Activated CD4-positive, alpha-beta T cell treated with anti-CD3 and anti-CD28 coated beads, Interleukin-10, Interleukin-2, amounts not matched to agents 100 ng/mL and 50 ng/mL, durations not matched to agents 16 hours and 8 hours (primary cell): ENCODE results near the gene EREG.

ENCODE experiments used
- DNase-seq: peaks from one replicate; pipeline ENCODE4 v3.0.0-alpha.2; 2020

The EREG gene

DNA sequence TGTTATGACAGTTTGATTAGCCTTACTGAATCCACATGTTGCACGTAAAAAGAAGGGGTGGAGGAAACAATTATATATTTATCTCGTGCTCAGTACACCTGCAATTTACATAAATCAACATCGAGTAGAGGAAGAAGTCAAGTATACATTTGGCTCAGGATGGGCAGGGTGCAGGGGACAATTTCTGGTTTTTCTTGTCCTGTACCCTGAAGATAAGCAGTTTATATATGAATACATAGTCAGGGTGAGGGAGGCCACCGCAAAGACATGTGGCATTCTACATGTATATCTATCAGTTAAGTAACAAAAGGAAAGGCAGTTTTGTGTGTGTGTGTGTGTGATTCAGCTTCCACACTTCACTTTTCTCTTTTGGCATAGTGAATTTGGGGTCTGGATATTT is 11.1 kb upstream of the EREG start:
- no peak for DNase-seq

DNA sequence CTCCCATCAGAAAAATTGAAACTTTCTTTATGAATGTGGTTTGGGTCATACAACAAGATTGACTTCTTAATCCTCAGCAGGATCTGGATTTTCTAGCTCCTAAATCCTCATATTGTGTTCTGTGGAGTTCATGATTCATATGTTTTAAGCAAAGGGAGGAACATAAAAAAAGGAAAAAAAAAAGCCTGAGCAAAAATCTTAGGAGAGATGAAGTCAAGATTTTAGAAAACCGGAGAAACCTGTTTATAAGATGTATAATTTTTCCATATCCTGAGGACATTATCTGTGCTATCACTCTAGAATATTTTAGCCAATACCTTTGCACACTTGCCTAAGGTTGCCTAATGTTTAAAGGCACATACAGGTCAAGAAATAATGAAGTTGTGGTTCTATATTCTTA is 7.0 kb upstream of the EREG start:
- DNase-seq: no peak

DNA sequence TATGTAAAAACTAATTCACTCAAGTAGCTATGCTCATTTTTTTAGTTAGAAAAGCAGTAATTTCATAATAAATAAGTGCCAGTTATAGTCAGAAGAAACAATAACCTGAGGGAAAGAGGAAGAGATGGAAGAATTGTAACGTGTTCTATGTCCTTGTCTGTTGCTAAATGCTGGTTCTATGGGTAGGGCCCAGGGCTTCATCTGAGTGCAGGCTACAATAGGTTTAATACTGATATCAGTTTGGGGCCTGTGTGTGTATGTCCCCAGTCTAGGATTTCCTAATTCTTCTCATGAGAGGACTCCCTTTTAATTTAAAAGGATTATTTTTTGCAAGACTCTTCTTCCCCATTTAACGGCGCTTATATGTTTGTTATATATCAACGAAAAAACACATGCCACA is 3.3 kb upstream of the EREG start:
- no peak for DNase-seq

DNA sequence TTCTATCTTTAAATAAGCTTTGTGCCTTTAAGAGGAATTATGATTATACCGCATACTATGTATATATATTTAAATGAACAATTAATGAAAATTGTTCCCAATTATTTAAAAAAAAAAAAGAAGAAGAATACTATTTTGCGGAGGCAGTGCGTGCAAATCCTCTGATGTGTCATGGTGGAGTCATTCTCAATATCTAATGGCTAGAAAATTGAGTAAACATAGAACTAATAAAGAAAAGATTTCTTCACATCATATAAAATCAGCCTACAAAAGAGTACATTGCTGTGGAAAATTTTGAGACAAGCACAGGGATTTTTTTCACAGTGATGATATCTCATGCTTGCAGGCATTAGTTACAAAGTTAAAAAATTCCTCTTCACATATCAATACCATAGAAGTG is 2.6 kb upstream of the EREG start:
- no peak for DNase-seq

DNA sequence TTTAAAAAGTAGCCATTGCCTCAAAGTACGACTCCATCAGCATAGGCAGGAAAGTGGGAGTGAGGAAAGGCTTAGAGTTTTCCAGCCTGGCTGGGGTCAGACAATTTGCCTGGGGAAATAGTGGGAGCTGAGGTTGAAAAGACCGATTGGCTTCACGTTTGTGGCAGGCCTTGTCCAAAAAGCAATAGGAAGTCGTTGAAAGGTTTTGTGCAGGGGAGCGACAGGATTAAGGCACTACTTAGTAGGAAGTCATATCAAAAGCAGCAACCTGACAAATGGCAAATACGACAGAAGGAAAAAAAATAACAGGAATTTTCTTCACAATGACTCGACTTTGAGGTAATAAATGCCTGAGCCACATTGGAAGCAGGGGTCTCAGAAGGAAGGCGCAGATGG is 691 bp upstream of the EREG start:
- DNase-seq: no peak

DNA sequence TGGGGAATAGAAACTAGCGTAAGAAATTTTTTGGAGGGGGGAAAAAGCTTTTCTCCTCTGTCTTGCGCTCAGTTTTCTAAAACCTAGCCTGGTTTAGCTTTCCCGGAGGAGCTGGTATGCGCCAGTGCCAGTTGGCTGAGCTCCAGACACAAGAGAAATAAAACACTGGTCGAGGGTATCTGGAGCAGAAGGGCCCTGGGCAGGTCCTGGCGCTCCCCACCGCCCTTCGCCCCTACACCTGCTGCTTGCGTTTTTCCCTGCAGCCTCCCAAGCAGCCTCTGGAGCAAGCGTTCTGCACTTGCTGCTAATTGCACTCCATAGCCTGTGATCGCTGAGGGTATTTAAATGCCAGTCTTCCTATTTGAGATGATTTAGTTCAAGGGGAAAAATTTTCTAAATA is 816 bp downstream of the EREG start:
- DNase-seq: no peak

DNA sequence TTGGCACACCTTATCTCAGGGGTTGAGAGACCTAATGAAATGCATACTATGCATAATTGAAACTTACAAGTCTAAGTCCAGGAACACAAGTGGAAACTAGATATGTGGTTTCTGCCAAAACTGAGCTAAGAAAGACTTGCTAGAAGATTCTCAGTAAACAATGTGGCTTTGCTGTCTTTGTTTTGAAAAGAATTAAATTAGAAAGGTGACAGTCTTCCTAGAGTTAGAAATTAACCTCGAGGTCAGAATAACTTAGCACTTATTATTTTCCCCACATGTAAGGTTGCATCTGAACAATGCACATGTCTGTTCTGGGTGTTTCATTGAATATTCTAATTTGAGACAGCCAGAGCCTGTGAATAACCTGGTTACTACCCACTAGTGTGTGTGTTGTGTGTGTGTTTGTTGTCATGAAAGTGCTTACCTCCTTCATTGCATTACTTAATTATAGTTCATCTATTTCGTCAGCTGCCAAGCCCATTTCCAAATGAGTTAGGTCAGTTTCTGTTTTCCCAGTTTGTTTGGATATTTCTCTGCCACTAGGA is 1.5 kb downstream of the EREG start:
- DNase-seq: no peak

DNA sequence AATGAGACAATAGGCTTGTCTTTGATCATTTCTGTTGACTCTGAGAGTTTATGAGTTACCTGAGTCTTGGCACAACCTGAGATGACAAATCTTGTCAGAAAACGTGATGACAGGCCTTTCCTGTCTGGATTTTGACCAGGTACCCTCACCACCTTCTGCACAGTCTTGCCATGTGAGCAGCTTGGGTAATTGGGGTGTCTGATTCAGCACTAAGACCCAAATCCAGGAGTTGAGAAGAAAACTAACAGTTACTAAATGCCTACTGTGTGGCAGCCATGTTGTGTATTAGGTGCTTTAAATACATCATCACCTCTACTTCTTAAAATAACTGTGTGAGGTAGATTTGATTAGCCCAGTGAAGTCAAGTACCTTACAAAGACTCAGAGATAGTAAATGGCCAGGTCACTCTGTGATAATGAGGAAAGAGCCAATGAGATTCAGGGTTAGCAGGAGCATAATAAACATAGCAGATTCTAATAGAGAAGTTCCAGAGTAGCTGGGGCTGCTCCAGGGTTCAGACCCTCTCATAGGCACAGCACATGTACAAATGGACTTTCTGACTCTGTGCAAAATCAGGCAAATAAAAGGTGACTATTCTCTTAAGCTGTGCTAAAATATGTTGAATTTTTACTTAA is 2.8 kb downstream of the EREG start:
- DNase-seq: no peak

DNA sequence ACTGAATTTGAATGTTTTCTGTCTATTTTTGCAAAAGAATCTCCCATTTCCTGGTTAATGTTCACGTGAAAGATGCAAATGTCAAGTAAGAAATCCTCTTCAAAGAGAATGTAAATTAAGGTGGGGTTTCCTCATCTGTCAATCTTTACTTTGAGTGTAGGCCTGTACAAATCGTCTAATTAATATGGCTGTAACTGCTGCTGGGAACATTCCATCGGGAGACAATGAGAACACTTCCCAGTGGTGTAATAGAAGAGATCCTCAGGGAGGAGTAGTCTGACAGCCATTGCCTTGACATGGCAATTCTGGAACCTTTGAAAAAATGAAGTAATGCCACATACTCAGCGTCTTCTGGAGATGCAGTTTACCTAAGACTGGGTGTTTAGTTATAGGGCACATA is 3.7 kb downstream of the EREG start:
- DNase-seq: no peak

DNA sequence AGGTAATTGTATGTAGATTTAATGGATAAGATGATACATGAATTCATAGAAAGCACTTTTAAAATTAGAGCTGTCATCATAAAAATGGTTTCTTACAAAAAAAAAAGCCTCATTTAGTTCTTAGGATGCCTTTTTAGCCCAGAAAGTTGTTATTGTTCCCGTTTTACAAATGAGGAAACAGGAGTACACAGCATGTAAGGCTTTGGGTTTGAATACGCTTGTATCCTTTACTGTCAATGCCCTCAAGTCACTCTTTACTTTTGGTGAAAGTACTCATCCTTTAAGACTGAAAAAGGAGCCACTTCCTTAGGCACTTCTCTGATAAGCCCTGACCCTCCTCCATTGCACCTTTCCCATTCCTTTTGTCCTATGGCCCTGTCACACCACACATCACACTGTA is 4.9 kb downstream of the EREG start:
- DNase-seq: no peak

DNA sequence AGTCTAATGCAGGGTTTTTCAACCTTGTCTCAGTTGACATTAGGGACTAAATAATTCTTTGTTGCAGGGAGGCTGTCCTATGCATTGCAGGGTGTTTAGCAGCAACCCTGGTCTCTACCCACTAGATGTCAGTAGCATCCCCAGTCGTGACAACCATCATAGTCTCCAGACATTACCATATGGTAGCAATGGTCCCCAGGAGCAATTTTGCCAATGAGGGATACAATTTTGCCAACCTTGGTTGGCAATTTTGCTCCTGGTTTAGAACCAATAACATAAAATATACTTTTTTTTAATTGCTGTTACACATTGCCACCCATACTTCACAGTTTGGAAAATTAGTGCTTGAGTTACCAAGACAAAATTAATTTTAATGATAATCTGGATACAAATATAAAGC is 6.0 kb downstream of the EREG start:
- DNase-seq: peak; percentile 53

DNA sequence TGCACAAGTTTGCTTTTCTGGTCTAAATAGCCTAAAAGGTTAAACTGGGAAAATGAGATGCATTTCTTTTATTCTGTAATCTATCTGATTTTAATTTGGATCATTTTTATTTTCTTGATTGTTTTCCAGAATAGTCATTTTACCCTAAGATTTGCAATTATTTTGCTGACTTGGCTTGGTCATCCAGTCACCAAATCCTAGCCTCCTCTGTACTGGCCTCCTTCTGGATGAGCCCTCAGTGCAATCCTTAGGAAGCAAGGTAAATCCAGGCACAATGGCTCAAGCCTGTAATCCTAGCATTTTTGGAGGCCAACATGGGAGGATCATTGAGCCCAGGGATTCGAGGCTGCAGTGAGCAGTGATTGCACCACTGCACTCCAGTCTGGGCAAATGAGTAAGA is 9.2 kb downstream of the EREG start:
- DNase-seq: no peak

DNA sequence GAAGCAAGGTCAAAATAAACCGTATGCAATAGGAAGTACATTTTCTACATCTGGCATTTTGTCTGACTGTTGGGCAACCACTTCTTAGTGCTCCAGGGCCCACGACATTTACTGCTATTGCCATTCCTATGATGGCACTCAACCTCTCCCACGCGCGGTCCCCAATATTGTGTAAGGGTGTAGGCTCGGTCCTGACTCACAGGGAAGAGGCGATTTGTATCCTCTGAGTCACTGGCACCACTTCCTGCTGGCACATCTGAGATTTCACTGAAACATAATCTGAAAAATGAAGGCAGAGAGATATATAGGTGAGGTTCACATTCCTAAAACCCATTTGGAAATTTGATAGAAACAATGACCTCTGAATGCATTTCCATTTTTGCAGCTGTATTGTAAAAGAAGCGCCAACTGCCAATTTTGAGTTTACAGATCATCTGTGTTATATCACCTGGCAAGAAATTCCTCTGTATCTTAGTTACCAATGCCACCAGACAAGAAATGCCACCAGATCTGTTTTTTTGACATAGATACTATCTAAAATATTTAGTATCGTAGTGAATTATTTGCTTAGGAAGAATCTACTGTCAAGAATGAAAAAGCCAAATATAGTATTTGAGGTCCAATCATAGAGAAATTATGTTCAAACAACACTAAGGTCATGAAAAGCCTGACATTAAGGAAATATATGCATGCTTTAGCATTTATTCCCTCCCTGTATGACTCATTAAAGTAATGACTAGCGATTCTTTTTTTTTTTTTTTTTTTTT is 9.8 kb downstream of the EREG start:
- peak; percentile 4 for DNase-seq

DNA sequence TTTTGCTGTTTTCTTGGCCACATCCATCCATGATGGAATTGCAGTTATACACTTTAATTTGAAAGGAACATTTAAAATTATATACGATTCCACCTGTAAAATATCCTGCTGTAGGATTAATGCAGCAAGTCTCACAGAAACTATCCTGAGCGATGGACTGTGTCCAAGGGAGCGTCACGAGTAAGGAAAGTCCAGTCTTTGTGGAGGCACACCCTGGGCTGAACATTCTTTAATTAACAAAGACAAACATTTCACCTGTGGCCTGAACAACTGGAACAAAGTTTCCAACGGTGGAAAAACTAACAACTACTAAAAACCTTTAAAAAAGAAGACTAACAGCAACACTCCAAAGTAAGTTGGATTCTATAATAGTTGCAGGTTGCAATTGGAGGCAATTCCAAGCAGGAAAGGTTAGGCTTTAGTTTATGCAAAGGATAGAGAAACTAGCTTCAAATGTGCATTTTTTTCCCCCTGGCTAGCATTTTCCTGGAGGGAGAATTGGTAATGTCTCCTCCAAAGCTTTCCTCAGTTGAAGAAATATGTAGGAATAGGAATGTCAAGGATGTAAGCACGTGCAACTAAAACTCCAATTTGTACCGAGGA is 11.0 kb downstream of the EREG start:
- no peak for DNase-seq

DNA sequence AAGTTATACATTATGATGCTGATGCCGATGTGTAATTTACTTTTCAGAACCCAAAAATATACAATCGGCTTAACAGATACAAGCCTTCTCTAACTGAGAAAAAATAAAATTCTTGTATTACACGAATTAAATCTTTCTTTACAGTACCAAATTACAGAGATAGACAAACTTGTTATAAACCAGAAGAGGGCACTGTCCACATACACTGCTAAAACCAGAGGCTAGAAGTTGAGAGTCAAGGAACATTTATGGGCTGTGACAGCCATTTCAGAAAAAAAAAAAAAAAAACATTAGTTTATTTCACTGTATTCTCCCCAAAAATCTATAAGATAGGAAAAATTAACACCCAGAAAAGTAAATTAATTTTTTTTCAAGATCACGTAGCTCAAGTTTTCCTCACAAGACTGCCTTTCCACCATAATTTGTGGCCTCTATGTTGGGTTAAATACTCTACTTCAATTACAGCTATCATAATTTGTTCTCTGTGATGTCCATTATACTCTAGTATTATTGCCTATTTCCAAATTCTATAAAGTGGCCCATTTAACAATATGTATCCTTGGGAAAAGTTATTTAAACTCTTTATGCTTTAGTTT is 12.0 kb downstream of the EREG start:
- peak; percentile 26 for DNase-seq

DNA sequence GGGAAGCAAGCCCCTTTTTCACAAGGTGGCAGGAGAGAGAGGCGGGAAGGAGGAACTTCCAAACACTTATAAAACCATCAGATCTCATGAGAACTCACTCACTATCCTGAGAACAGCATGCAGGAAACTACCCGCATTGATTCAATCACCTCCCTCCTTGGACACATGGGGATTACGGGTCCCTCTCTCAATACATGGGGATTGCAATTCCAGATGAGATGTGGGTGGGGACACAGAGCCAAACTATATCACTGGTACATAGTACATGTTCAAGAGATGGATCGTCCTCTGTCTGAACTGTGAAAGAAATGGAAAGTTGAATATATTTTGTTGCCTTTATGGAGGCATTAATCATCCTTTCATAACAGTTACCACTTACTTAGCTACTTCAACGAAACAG is 12.8 kb downstream of the EREG start:
- no peak for DNase-seq

DNA sequence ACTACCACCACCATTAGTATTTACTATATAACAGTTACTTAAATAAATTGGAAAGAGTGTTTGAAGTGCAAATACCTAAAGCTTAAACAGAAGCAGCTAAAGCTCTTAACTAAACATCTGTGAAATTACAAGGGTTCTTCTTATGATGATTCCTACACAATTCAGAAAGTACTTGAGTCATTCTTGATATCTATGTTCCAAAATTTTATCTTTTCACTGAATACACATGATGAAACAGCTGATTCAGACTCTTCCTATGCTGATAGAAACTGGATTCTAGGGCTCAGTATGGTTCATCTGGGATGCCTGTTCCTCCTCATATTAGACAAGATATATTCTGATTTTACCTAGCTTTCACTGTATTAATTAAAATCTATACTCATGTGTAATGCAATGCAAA is 13.6 kb downstream of the EREG start:
- no peak for DNase-seq

DNA sequence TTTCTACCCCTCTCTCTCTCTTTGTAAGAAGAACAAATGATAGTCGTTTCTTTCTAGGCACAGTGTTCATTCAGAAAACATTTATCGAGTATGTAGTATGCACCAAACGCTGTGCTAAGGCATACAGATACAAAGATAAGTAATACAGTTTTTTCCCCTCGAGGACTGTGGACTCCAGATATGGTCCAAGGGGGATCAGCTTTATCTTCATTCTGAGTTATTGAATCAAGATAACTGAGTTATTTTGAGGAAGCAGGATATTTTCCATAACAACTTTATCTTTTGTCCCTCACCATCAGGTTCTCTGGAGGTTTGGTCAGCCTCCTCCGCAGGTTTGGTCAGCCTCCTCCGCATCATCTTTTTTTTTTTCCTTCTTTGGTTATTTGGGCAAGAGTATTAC is 15.0 kb downstream of the EREG start:
- no peak for DNase-seq

DNA sequence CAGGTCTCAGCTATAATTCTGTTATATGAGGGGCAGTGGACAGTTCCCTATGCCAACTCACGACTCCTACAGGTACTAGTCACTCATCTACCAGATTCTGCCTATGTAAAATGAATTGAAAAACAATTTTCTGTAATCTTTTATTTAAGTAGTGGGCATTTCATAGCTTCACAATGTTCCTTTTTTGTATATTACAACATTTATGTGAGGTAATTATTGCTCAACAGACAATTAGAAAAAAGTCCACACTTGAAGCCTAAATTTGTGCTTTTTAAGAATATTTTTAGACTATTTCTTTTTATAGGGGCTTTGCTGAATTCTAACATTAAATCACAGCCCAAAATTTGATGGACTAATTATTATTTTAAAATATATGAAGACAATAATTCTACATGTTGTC is 20.4 kb downstream of the EREG start:
- no peak for DNase-seq

DNA sequence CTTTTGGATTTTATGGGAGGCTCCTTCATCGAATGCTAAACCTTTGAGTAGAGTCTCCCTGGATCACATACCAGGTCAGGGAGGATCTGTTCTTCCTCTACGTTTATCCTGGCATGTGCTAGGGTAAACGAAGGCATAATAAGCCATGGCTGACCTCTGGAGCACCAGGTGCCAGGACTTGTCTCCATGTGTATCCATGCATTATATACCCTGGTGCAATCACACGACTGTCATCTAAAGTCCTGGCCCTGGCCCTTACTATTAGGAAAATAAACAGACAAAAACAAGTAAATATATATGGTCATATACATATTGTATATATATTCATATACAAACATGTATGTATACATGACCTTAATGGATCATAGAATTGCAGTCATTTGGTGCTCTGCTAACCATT is 21.2 kb downstream of the EREG start:
- no peak for DNase-seq

DNA sequence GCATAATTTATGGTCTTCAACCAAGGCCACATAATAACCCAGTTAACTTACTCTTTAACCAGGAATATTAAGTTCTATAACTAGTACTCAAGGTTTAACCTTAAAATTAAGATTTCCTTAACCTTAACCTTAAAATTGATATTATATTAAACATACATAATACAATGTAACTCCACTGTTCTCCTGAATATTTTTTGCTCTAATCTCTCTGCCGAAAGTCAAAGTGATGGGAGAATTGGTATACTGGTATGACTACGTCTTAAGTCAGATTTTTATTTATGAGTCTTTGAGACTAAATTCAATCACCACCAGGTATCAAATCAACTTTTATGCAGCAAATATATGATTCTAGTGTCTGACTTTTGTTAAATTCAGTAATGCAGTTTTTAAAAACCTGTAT is 22.8 kb downstream of the EREG start:
- DNase-seq: no peak

DNA sequence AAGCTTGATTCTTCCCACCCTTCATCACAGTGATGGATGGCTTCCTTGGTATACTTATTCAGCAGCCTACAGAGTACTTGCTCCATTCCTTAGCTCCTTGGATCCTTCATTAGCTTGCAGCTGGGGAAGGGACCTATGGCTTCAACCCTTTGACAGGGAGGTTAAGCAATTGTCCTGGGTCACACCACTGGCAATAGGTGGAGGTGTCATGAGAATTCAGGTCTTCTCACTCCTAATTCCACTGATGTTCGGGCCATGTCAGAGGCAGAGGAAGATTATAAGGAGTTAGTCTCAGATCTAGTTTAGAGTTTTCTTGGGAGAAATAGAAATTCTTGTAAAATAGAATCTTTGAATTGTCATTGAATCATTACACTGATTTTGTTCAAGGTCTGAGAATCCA is 24.5 kb downstream of the EREG start:
- no peak for DNase-seq

DNA sequence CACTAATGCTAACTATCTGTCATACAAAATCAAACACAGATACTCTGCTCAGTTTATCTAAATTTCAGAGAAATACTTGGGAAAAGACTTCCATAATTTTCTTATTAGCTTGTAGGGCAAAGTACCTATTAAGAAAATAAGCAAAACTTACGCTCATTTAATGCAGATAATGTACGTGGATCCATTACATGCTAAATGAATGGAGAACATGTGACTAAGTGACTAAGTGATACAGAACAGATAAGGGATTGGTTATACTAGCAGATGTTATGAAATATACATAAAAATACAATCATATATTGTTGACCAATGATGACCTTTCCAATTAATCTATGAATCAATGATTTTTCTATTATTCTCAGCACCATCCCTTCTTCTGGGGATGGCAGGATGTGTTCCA is 25.7 kb downstream of the EREG start:
- no peak for DNase-seq

DNA sequence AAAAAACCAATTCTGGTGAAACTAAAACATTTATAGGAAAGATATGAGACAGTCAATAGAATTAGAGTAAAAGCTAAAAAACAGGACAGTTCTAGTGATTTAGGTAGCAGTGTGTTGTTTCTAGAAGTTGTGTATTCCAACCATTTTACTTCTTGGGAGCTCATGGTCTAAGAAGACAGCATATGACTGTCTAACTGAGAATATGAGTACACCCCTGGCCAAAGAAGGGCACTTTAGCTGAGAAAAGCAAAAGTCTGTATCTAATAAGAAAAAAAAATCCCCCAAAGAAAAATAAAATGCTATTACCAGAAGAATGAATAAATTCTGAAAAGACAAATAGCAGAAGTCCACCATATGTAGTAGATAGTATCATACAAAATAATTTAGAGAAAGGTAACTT is 26.4 kb downstream of the EREG start:
- DNase-seq: no peak
